Lower leg skin (tissue), 3 donors: ENCODE data around the gene ZNF43.
"Not testable (repeated sequence)": the region's sequence is repeated elsewhere in the genome, so short reads cannot be mapped to it uniquely, and the experiment has no call there.

Experiments
- CTCF ChIP-seq, 3 donors: fragments of 450-650 bp; IDR thresholded peaks; one replicate each; pipeline ENCODE4 v1.5.1; 2016; ENCODE audit warnings: antibody characterized with exemption in 3 of 3, mild to moderate bottlenecking in 3 of 3, moderate library complexity in 2 of 3
- POLR2A ChIP-seq, 2 donors: fragments of 450-650 bp; IDR thresholded peaks; one replicate each; pipeline ENCODE4 v1.6.1; 2016 to 2017; ENCODE audit warnings: antibody characterized with exemption in 2 of 2, mild to moderate bottlenecking in 1 of 2, moderate library complexity in 1 of 2

GRCh38 chr19:21775792-21776191 is 60.2 kb downstream of the ZNF43 start:
- TF ChIP-seq CTCF, POLR2A (IDR thresholded peaks at IDR 0.05): not testable (repeated sequence)
